HepG2 (cell line): ENCODE results near the gene TREM1. TPM values are rescaled to one million over a fixed set of nuclear protein-coding genes. Genes with fewer than 3 reads are reported as not detected.

ENCODE experiments used
- ATAC-seq: fragments of 200-7000 bp; cut with Tn5 transposase; 3 replicates; pipeline ENCODE4 v1.9.1; 2020; ENCODE audit warnings: mild to moderate bottlenecking, moderate library complexity
- BruUV-seq: library from RNA; stranded (reverse); fragments of 400-500 nt; replicated peaks from 2 replicates; lab custom pipeline; 2021; lab: Mats Ljungman, UMichigan
- CTCF ChIA-PET: fragments of 300-600 bp; formaldehyde crosslinking; extraction: SDS; loops from one replicate; lab custom pipeline; 2021; ENCODE audit warnings: low total read pairs, inconsistent platforms, low intra/inter-chr PET ratio; lab: Yijun Ruan, JAX
- POLR2A ChIA-PET: fragments of 350-600 bp; sonication (Branson Sonifier 250); formaldehyde crosslinking; loops from one replicate; lab custom pipeline; 2020; ENCODE audit warnings: antibody characterized with exemption, inconsistent platforms; lab: Yijun Ruan, JAX
- DNase-seq: peaks from one replicate; pipeline ENCODE4 v3.0.0-alpha.2; 2015; ENCODE audit warnings: low spot score
- FAIRE-seq: peaks from 3 replicates; lab custom pipeline; 2011; peaks lifted over from hg19 to GRCh38; lab: Jason Lieb, UNC
- H2AFZ ChIP-seq: one replicate; pipeline ENCODE4 v1.6.1; 2011; ENCODE audit warnings: low read length, inconsistent platforms
- H3K27ac ChIP-seq: fragments of 300-600 bp; 3 replicates; pipeline ENCODE4 v1.8.0; 2011; ENCODE audit warnings: mixed run types, mild to moderate bottlenecking, mixed read lengths, low read length, inconsistent platforms; ENCODE audit not compliant: insufficient read depth; ENCODE audit errors: extremely low read length
- H3K27me3 ChIP-seq, 2 experiments: fragments of 200-600 bp in 1 of 2; 2 replicates in 1 of 2; 3 replicates in 1 of 2; pipeline versions ENCODE4 v1.6.0 to v1.8.0; 2011; ENCODE audit warnings: low read length in 2 of 2, mild to moderate bottlenecking in 2 of 2, moderate library complexity in 2 of 2, inconsistent platforms in 1 of 2; ENCODE audit not compliant: insufficient read depth in 2 of 2, control insufficient read depth in 1 of 2
- H3K36me3 ChIP-seq, 2 experiments: fragments of 200-600 bp in 1 of 2; replicated peaks in 1 of 2; 2 replicates in 1 of 2; 3 replicates in 1 of 2; pipeline versions ENCODE4 v1.5.1 to v1.8.0; 2011; ENCODE audit warnings: low read length in 2 of 2, inconsistent platforms in 1 of 2; ENCODE audit not compliant: insufficient read depth in 2 of 2, control insufficient read depth in 1 of 2
- H3K4me1 ChIP-seq: 2 replicates; pipeline ENCODE4 v1.5.1; 2012; ENCODE audit warnings: low read length, inconsistent platforms; ENCODE audit not compliant: insufficient read depth
- H3K4me2 ChIP-seq: 2 replicates; pipeline ENCODE4 v1.6.0; 2011; ENCODE audit warnings: low read depth, low read length, inconsistent platforms
- H3K4me3 ChIP-seq, 3 experiments: fragments of 200-600 bp in 1 of 3; sonication (generic), shearing (Covaris generic) in 1 of 3; replicated peaks in 1 of 3; 2 replicates each; pipeline ENCODE4 v1.5.1; 2011 to 2016; ENCODE audit warnings: low read length in 3 of 3, inconsistent platforms in 2 of 3, low read depth in 2 of 3, mild to moderate bottlenecking in 2 of 3, control low read depth in 1 of 3, mixed read lengths in 1 of 3; ENCODE audit not compliant: insufficient read depth in 1 of 3
- H3K79me2 ChIP-seq: one replicate; pipeline ENCODE4 v1.6.1; 2011; ENCODE audit warnings: low read length, inconsistent platforms; ENCODE audit not compliant: insufficient read depth
- H3K9ac ChIP-seq: 2 replicates; pipeline ENCODE4 v1.6.0; 2011; ENCODE audit warnings: mild to moderate bottlenecking, low read depth, low read length, inconsistent platforms; ENCODE audit not compliant: insufficient read depth
- H3K9me3 ChIP-seq: 2 replicates; pipeline ENCODE4 v1.5.1; 2012; ENCODE audit warnings: mild to moderate bottlenecking, low read length
- H4K20me1 ChIP-seq: 2 replicates; pipeline ENCODE4 v1.6.0; 2011; ENCODE audit warnings: inconsistent platforms, mild to moderate bottlenecking, low read length, moderate library complexity; ENCODE audit not compliant: insufficient read depth
- BCL3 ChIP-seq: sonication (generic); formaldehyde crosslinking; IDR thresholded peaks from 2 replicates; pipeline ENCODE4 v1.5.1; 2020; ENCODE audit warnings: mild to moderate bottlenecking, missing genetic modification reagents, moderate library complexity
- GABPB1 ChIP-seq: IDR thresholded peaks from 2 replicates; pipeline ENCODE4 v1.6.1; 2016; ENCODE audit warnings: mild to moderate bottlenecking, missing genetic modification reagents, moderate library complexity, missing compliant biosample characterization
- NCOA1 ChIP-seq: sonication (generic); formaldehyde crosslinking; IDR thresholded peaks from 2 replicates; pipeline ENCODE4 v1.9.0; 2021; ENCODE audit warnings: missing genetic modification reagents
- SKI ChIP-seq: fragments of 450-650 bp; IDR thresholded peaks from one replicate; pipeline ENCODE4 v1.6.1; 2018; ENCODE audit warnings: mild to moderate bottlenecking; ENCODE audit not compliant: partially characterized antibody
- SP5 ChIP-seq: IDR thresholded peaks from 2 replicates; pipeline ENCODE4 v1.6.1; 2016; ENCODE audit warnings: low read depth, borderline replicate concordance
- TFDP1 ChIP-seq: IDR thresholded peaks from 2 replicates; pipeline ENCODE4 v1.6.1; 2016; ENCODE audit warnings: missing compliant biosample characterization, missing genetic modification reagents, borderline replicate concordance
- ZBTB3 ChIP-seq: sonication (generic); formaldehyde crosslinking; IDR thresholded peaks from 2 replicates; pipeline ENCODE4 v1.4.0; 2020; ENCODE audit warnings: low read depth, mild to moderate bottlenecking, moderate library complexity, missing genetic modification reagents, borderline replicate concordance
- ZNF124 ChIP-seq: sonication (generic); formaldehyde crosslinking; IDR thresholded peaks from 2 replicates; pipeline ENCODE4 v1.4.0; 2020; ENCODE audit warnings: missing genetic modification reagents
- ZNF879 ChIP-seq: sonication (generic); formaldehyde crosslinking; IDR thresholded peaks from 2 replicates; pipeline ENCODE4 v1.8.1; 2023; ENCODE audit warnings: missing genetic modification reagents
- WGBS: methylation state at CpG from one replicate; pipeline ENCODE4 v1.1.6; 2017; ENCODE audit warnings: low lambda C conversion rate; 5-methylcytosine and 5-hydroxymethylcytosine counted together
- in situ Hi-C: cut with HindIII; loops from 2 replicates; pipeline ENCODE4 v1.10.0; 2017; ENCODE audit warnings: low pct_unique_long_range_greater_than_20kb; ENCODE audit not compliant: extremely low pct_ligation_motif_present
- intact Hi-C: fragments of 100-400 bp; cut with micrococcal nuclease; formaldehyde crosslinking; loops from one replicate; pipeline ENCODE4 v1.10.0; 2022; ENCODE audit not compliant: unreplicated experiment
- polyA plus RNA-seq, 8 experiments: library from polyadenylated mRNA; depleted of rRNA in 3 of 8; stranded (reverse) in 7 of 8; unstranded in 1 of 8; fragments of >200 nt; fragmentation: Illumina TruSeq in 4 of 8; extraction: Trizol in 4 of 8; gene quantifications; 2 replicates each; pipeline versions ENCODE4 v1.2.1 to v1.2.3, GENCODE V29; 2011 to 2016; ENCODE audit warnings: low read depth in 4 of 8, missing spikeins in 1 of 8, mixed read lengths in 1 of 8; ENCODE audit not compliant: insufficient read depth in 1 of 8
- total RNA-seq, 5 experiments: library from RNA; depleted of rRNA; stranded (reverse); fragments of >200 nt; fragmentation: Illumina TruSeq; extraction: Trizol; gene quantifications; 2 replicates each; pipeline ENCODE4 v1.2.3, GENCODE V29; 2016; ENCODE audit warnings: low read depth in 1 of 5
- TF ChIP-seq, protein P1 (sequence below): sonication (generic); formaldehyde crosslinking; IDR thresholded peaks from 2 replicates; pipeline ENCODE4 v1.8.0; 2022; ENCODE audit warnings: missing genetic modification reagents, low read depth, mild to moderate bottlenecking, borderline replicate concordance
- TF ChIP-seq, protein P2 (sequence below): IDR thresholded peaks from 2 replicates; pipeline ENCODE4 v1.6.1; 2018; ENCODE audit warnings: missing genetic modification reagents
- TF ChIP-seq, protein P3 (sequence below): sonication (generic); formaldehyde crosslinking; IDR thresholded peaks from 2 replicates; pipeline ENCODE4 v1.4.0; 2020; ENCODE audit warnings: mild to moderate bottlenecking, missing genetic modification reagents

Gene TREM1
- total and polyA plus RNA-seq, 2 of the 13 experiments (the other 11 are each of a cell fraction or from before 2014, with no cell fraction given) = 0.49 TPM; not detected in 1

DNA sequence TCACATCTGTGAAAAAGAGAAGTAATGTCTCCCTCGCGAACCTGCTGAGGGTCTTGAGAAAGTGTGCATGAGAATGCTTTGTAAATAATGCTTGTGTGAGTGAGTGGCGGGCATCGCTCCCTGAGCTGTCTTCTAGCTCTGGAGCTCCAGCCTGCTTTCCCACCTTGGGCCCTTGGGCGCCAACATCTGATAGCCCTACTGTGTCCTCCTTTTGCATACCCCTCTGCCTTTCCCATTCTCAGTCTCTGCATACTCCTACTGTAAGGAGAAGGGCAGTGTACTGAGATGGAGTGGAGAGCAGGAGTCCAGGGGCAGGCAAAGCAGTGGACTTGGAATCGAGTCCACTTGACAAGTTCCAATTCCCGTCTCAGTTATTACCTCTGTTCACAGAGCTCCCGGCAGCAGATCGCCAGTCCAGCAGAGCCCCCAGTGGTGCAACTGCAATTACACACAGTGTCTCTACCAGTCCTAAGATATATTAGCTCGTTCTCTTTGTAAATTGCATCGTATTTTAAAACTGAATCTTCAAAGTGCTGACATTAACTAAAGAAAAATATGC, 48.1 kb upstream of the TREM1 start (continued):
- TF ChIP-seq, protein P1, sequence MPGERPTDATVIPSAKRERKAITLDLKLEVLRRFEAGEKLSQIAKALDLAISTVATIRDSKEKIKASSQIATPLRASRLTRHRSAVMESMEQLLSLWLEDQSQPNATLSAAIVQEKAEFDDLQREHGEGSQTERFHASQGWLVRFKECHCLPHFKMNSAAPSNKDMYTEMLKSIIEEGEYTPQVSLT (CRISPR knock-in tag) = no peak
- TF ChIP-seq, all 625 proteins: peak for 2

GRCh38 chr6:41332842-41333736, 46.6 kb upstream of the TREM1 start:
- Histone ChIP-seq H2AFZ (no peak overlapping the region), H3K9ac (no peak overlapping the region), H4K20me1 (no peaks in the 10 kb centered on the region), H3K4me3 (no peak overlapping the region), H3K36me3 (no peaks in the 10 kb centered on the region), H3K4me1 (no peaks in the 10 kb centered on the region), H3K4me2 (no peak overlapping the region), H3K9me3 (no peaks in the 10 kb centered on the region), H3K27me3 (peaks cover 15 to 55% of the 10 kb centered on the region in 2 experiments; a peak in 4 of 5 replicates), H3K27ac (no peak overlapping the region), H3K79me2 (no peaks in the 10 kb centered on the region)
- no peak for ATAC-seq
- in situ Hi-C loops (no loop called here), intact Hi-C loops (no loop called here)
- FAIRE-seq = no peak
- POLR2A ChIA-PET = no interaction called here
- CTCF ChIA-PET = no interaction called here
- no peak for DNase-seq
- 2% methylated on average over 3 of the region's 4 CpGs for WGBS
- no TSS peak for BruUV-seq
- TF ChIP-seq SP5 (CRISPR knock-in tag) = no peak
- TF ChIP-seq, protein P2, sequence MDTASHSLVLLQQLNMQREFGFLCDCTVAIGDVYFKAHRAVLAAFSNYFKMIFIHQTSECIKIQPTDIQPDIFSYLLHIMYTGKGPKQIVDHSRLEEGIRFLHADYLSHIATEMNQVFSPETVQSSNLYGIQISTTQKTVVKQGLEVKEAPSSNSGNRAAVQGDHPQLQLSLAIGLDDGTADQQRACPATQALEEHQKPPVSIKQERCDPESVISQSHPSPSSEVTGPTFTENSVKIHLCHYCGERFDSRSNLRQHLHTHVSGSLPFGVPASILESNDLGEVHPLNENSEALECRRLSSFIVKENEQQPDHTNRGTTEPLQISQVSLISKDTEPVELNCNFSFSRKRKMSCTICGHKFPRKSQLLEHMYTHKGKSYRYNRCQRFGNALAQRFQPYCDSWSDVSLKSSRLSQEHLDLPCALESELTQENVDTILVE (CRISPR knock-in tag) = no peak
- TF ChIP-seq TFDP1 = no peak
- no peak for TF ChIP-seq ZBTB3
- no peak for TF ChIP-seq BCL3 (CRISPR knock-in tag)
- no peak for TF ChIP-seq SKI
- TF ChIP-seq ZNF124 (CRISPR knock-in tag) = no peak
- TF ChIP-seq, protein P3, sequence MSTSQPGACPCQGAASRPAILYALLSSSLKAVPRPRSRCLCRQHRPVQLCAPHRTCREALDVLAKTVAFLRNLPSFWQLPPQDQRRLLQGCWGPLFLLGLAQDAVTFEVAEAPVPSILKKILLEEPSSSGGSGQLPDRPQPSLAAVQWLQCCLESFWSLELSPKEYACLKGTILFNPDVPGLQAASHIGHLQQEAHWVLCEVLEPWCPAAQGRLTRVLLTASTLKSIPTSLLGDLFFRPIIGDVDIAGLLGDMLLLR (CRISPR knock-in tag) = no peak
- no peak for TF ChIP-seq ZNF879 (CRISPR knock-in tag)
- TF ChIP-seq GABPB1 (CRISPR knock-in tag) = no peak
- TF ChIP-seq NCOA1 = no peak
